SU-DHL-6 (cell line): ENCODE data around the gene BCAS1.

Experiments used
- H2AFZ ChIP-seq: fragments of 200-600 bp; sonication (generic); 2 replicates; pipeline ENCODE4 v1.6.1; 2014; ENCODE audit warnings: low read depth, mild to moderate bottlenecking, moderate library complexity, mixed read lengths, antibody characterized with exemption, low read length; ENCODE audit not compliant: severe bottlenecking
- H3F3A ChIP-seq: fragments of 200-600 bp; shearing (Covaris generic); 2 replicates; pipeline ENCODE4 v1.6.0; 2016; ENCODE audit warnings: antibody characterized with exemption, mild to moderate bottlenecking; ENCODE audit not compliant: insufficient read depth
- H3K27ac ChIP-seq: fragments of 200-600 bp; sonication (generic); 2 replicates; pipeline ENCODE4 v1.5.1; 2016; ENCODE audit warnings: low read depth, mild to moderate bottlenecking, low read length, moderate library complexity, mixed read lengths
- H3K27me3 ChIP-seq: fragments of 200-600 bp; sonication (generic), shearing (Covaris generic); 2 replicates; pipeline ENCODE4 v1.6.0; 2014; ENCODE audit warnings: mild to moderate bottlenecking, low read length
- H3K36me3 ChIP-seq: fragments of 200-600 bp; sonication (generic); 2 replicates; pipeline ENCODE4 v1.6.1; 2014; ENCODE audit warnings: mild to moderate bottlenecking, low read length, mixed read lengths
- H3K4me2 ChIP-seq: fragments of 300-600, 200-600 bp; shearing (Covaris generic), sonication (generic); 2 replicates; pipeline ENCODE4 v1.6.0; 2014; ENCODE audit warnings: low read length, low read depth, mild to moderate bottlenecking; ENCODE audit not compliant: poor library complexity, severe bottlenecking
- H3K4me3 ChIP-seq: fragments of 200-600 bp; sonication (generic); 2 replicates; pipeline ENCODE4 v1.5.1; 2014; ENCODE audit warnings: antibody characterized with exemption, low read length, mild to moderate bottlenecking, mixed read lengths; ENCODE audit not compliant: insufficient read depth, poor library complexity, severe bottlenecking
- H3K79me2 ChIP-seq: fragments of 200-600 bp; sonication (generic); 2 replicates; pipeline ENCODE4 v1.6.1; 2014; ENCODE audit warnings: mild to moderate bottlenecking, low read length, moderate library complexity; ENCODE audit not compliant: insufficient read depth
- H3K9ac ChIP-seq: fragments of 200-600 bp; sonication (generic); 2 replicates; pipeline ENCODE4 v1.7.0; 2014; ENCODE audit warnings: mild to moderate bottlenecking, low read length
- H3K9me2 ChIP-seq: fragments of 200-600 bp; sonication (generic); replicated peaks from 2 replicates; pipeline ENCODE4 v1.6.1; 2014; ENCODE audit warnings: low read length; ENCODE audit not compliant: insufficient read depth
- H3K9me3 ChIP-seq: fragments of 200-600 bp; sonication (generic); 2 replicates; pipeline ENCODE4 v1.6.1; 2014; ENCODE audit warnings: low read length, mixed read lengths; ENCODE audit not compliant: insufficient read depth
- H4K20me1 ChIP-seq: fragments of 200-600 bp; sonication (generic); 2 replicates; pipeline ENCODE4 v1.6.1; 2014; ENCODE audit warnings: low read depth, mild to moderate bottlenecking, antibody characterized with exemption, low read length, moderate library complexity, mixed read lengths
- EZH2phosphoT487 ChIP-seq: fragments of 200-600 bp; sonication (generic), shearing (Covaris generic); conservative IDR thresholded peaks from 2 replicates; pipeline ENCODE4 v1.6.1; 2018; ENCODE audit warnings: mild to moderate bottlenecking, antibody characterized with exemption, low read length, moderate library complexity, mixed read lengths
- TF ChIP-seq, protein P1 (sequence below): fragments of 200-600 bp; sonication (generic); IDR thresholded peaks from one replicate; pipeline ENCODE4 v1.5.1; 2017; ENCODE audit warnings: antibody characterized with exemption, mild to moderate bottlenecking, low read length, moderate library complexity; ENCODE audit not compliant: insufficient read depth, poor library complexity, severe bottlenecking

Gene BCAS1

DNA sequence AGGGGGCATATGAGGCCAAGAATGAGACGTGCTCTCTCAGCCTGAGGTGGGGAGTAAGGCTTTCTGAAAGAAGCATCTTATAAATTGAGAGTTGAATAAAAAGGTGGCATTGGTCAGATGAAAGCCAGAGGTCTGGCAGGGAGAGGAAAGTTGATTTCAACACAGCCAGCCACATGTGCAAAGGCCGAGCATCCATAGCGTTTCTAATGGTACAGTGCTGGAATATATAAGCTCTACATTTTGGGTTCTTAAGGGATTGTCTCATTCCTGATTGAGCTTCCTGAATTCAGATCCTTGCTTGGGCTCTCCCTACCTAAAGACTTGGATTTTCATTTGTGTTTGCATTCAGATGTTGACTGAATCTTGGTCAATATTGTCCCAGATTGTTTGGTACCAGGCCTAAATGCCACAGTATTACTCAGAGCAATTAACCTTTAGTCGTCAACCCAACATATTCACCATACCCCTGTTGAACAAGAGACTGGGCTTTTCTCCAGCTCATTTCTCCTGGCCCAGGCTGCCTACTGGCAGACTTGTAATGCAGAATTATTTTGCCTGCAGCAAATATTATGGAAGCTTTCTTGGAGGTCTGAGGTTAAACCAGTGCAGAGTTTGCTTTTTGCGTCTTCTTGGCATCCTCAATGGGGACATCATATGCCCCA, 14.5 kb upstream of the BCAS1 start:
- H3K9ac ChIP-seq = no peak overlapping the region
- H3K27me3 ChIP-seq = no peaks in the 10 kb centered on the region
- H3K9me3 ChIP-seq = no peaks in the 10 kb centered on the region
- no peaks in the 10 kb centered on the region for H3K9me2 ChIP-seq
- H3K36me3 ChIP-seq = no peaks in the 10 kb centered on the region
- H3K4me2 ChIP-seq = no peak overlapping the region
- no peaks in the 10 kb centered on the region for H3F3A ChIP-seq
- no peaks in the 10 kb centered on the region for H4K20me1 ChIP-seq
- no peak for TF ChIP-seq EZH2phosphoT487
- TF ChIP-seq, protein P1, sequence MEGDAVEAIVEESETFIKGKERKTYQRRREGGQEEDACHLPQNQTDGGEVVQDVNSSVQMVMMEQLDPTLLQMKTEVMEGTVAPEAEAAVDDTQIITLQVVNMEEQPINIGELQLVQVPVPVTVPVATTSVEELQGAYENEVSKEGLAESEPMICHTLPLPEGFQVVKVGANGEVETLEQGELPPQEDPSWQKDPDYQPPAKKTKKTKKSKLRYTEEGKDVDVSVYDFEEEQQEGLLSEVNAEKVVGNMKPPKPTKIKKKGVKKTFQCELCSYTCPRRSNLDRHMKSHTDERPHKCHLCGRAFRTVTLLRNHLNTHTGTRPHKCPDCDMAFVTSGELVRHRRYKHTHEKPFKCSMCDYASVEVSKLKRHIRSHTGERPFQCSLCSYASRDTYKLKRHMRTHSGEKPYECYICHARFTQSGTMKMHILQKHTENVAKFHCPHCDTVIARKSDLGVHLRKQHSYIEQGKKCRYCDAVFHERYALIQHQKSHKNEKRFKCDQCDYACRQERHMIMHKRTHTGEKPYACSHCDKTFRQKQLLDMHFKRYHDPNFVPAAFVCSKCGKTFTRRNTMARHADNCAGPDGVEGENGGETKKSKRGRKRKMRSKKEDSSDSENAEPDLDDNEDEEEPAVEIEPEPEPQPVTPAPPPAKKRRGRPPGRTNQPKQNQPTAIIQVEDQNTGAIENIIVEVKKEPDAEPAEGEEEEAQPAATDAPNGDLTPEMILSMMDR = no peak
- H3K4me3 ChIP-seq = no peak overlapping the region
- no peak overlapping the region for H2AFZ ChIP-seq
- H3K79me2 ChIP-seq = no peaks in the 10 kb centered on the region
- no peak overlapping the region for H3K27ac ChIP-seq

DNA sequence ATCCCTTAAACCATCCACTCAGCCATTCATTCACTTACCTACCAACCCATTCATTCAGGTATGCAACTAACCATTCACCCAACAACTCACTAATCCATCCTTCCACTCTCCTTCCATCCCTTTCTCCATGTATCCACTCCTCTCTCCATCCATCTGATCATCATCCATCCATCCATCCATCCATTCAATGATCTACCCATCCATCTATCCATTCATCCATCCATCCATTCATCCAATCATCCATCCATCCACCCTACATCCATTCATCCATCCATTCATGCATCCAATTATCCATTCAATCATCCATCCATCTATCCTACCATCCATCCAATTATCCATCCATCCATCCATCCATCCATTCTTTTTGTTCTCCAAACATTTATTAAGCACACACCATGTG, 13.8 kb upstream of the BCAS1 start:
- Histone ChIP-seq H3K9me2 (no peaks in the 10 kb centered on the region), H3K4me2 (no peak overlapping the region), H3K9ac (no peak overlapping the region), H2AFZ (no peak overlapping the region), H3K9me3 (no peaks in the 10 kb centered on the region), H3K27me3 (no peaks in the 10 kb centered on the region), H3K4me3 (no peak overlapping the region), H3F3A (no peaks in the 10 kb centered on the region), H3K79me2 (no peaks in the 10 kb centered on the region), H3K36me3 (no peaks in the 10 kb centered on the region), H3K27ac (no peak overlapping the region), H4K20me1 (no peaks in the 10 kb centered on the region)
- TF ChIP-seq, protein P1 = no peak
- no peak for TF ChIP-seq EZH2phosphoT487

DNA sequence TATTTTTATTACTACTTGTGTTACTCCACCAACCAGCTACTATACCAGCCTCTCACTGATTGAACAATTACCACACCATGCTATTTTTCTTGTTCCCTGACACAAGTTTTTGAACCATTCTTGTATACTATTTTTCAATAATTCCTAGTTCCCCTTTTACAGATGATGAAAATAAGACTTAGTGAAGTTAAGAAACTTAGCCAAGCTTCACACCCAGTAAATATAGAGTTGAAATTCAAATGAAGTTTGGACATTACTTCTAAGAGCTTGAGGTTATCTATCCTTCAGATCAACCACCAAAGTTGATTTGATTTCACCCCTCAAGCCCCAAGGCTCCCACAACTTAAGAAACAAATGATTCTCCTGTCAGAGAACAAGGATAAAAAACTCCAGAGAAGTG, 13.1 kb upstream of the BCAS1 start:
- Histone ChIP-seq H4K20me1 (no peaks in the 10 kb centered on the region), H3K4me3 (no peak overlapping the region), H2AFZ (no peak overlapping the region), H3K27me3 (no peaks in the 10 kb centered on the region), H3K9me3 (no peaks in the 10 kb centered on the region), H3K27ac (no peak overlapping the region), H3K36me3 (no peaks in the 10 kb centered on the region), H3K4me2 (no peak overlapping the region), H3K9ac (no peak overlapping the region), H3K9me2 (no peaks in the 10 kb centered on the region), H3F3A (no peaks in the 10 kb centered on the region), H3K79me2 (no peaks in the 10 kb centered on the region)
- no peak for TF ChIP-seq EZH2phosphoT487
- TF ChIP-seq, protein P1 = no peak
